Measurements from ENCODE around the gene GLI1. TPM values are rescaled to one million over a fixed set of nuclear protein-coding genes. Genes with fewer than 3 reads are reported as not detected.

GLI1 gene
- total RNA-seq, 1 donor from 2014 or later = 5.8 TPM

DNA sequence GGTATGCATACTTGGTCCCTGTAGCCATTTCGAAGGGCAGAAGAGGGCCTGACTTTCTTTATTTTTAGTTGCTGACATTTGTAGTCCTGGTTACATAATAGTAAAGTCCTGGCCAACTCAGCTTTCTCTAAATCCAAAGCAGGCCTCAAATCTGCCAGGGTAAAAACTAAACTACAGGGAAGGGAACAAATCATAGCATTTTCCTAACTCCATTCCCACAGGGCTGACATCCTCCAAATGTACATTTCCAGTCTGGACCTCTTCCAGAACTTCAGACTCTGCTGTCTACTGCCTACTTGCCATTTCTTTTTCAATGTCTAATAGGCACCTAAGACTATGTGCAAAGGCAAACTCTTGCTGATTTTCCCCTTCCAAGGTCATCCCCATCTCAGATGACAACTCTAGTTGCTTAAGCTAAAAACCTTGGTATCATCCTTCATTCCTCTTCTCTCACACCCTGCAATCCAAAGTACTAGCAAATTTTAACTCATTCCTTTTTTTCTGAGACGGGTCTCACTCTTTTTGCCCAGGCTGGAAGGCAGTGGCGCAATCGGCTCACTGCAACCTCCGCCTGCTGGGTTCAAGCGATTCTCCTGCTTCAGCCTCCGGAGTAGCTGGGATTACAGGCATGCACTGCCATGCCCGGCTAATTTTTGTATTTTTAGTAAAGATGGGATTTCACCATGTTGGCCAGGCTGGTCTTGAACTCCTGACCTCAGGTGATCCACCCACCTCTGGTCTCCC is 58.8 kb downstream of the GLI1 start:
- H4K20me1 ChIP-seq (ENCODE audit: insufficient read depth, low read length) = peaks cover 65% of the 10 kb centered on the region
- peak overlapping the region; percentile 99 for H3K9ac ChIP-seq (ENCODE audit: low read length)
- Mint-ChIP-seq H3K27ac (ENCODE audit: unreplicated experiment) (peak overlapping the region; percentile 99), H3K27me3 (ENCODE audit: low read depth, unreplicated experiment) (no peaks in the 10 kb centered on the region), H3K9me3 (ENCODE audit: unreplicated experiment) (no peaks in the 10 kb centered on the region), H3K36me3 (ENCODE audit: low read depth, unreplicated experiment) (peaks cover 36% of the 10 kb centered on the region), H3K4me3 (ENCODE audit: unreplicated experiment) (peak overlapping the region; percentile 91), H3K4me1 (ENCODE audit: low read depth, unreplicated experiment) (peaks cover 41% of the 10 kb centered on the region)
- H3K27me3 ChIP-seq (ENCODE audit: insufficient read depth, low read length) = no peaks in the 10 kb centered on the region
- no peak for FAIRE-seq
- no peak overlapping the region for H3K27ac ChIP-seq (ENCODE audit: low read depth, low read length)
- no peak overlapping the region for H2AFZ ChIP-seq (ENCODE audit: low read depth, low read length)
- peak overlapping the region; percentile 94 for H3K4me2 ChIP-seq (ENCODE audit: low read length)
- H3K79me2 ChIP-seq (ENCODE audit: insufficient read depth, low read length) = peaks cover 41% of the 10 kb centered on the region
- H3K4me1 ChIP-seq (ENCODE audit: insufficient read depth, low read length) = peaks cover 40% of the 10 kb centered on the region
- no peaks in the 10 kb centered on the region for H3K9me3 ChIP-seq (ENCODE audit: insufficient read depth, low read depth, low read length)
- TF ChIP-seq EZH2 (IDR thresholded peaks at IDR 0.05; ENCODE audit: insufficient read depth, low read length) = no peak
- DNase-seq (ENCODE audit: low read depth) = no peak
- H3K4me3 ChIP-seq (ENCODE audit: insufficient read depth, low read depth, low read length) = peak overlapping the region; percentile 97
- H3K36me3 ChIP-seq (ENCODE audit: insufficient read depth, low read length) = peaks cover 39% of the 10 kb centered on the region

- H3K9ac ChIP-seq (ENCODE audit: low read length) = peak overlapping the region; percentile 99
- H3K9me3 ChIP-seq (ENCODE audit: insufficient read depth, low read depth, low read length) = no peaks in the 10 kb centered on the region
- peak overlapping the region; percentile 99 for H3K27ac Mint-ChIP-seq (ENCODE audit: unreplicated experiment)
- H3K79me2 ChIP-seq (ENCODE audit: insufficient read depth, low read length) = peaks cover 49% of the 10 kb centered on the region
- DNase-seq (ENCODE audit: low read depth) = no peak
- H2AFZ ChIP-seq (ENCODE audit: low read depth, low read length) = no peak overlapping the region
- H3K4me3 ChIP-seq (ENCODE audit: insufficient read depth, low read depth, low read length) = peak overlapping the region; percentile 97
- peaks cover 48% of the 10 kb centered on the region for H3K4me1 ChIP-seq (ENCODE audit: insufficient read depth, low read length)
- peaks cover 39% of the 10 kb centered on the region for H3K36me3 ChIP-seq (ENCODE audit: insufficient read depth, low read length)
- H3K27me3 Mint-ChIP-seq (ENCODE audit: low read depth, unreplicated experiment) = no peaks in the 10 kb centered on the region
- H3K9me3 Mint-ChIP-seq (ENCODE audit: unreplicated experiment) = no peaks in the 10 kb centered on the region
- no peaks in the 10 kb centered on the region for H3K27me3 ChIP-seq (ENCODE audit: insufficient read depth, low read length)
- H4K20me1 ChIP-seq (ENCODE audit: insufficient read depth, low read length) = peaks cover 69% of the 10 kb centered on the region
- peak overlapping the region; percentile 94 for H3K4me2 ChIP-seq (ENCODE audit: low read length)
- no peak for FAIRE-seq
- peaks cover 48% of the 10 kb centered on the region for H3K4me1 Mint-ChIP-seq (ENCODE audit: low read depth, unreplicated experiment)
- TF ChIP-seq EZH2 (IDR thresholded peaks at IDR 0.05; ENCODE audit: insufficient read depth, low read length) = no peak
- TF ChIP-seq, protein P1, sequence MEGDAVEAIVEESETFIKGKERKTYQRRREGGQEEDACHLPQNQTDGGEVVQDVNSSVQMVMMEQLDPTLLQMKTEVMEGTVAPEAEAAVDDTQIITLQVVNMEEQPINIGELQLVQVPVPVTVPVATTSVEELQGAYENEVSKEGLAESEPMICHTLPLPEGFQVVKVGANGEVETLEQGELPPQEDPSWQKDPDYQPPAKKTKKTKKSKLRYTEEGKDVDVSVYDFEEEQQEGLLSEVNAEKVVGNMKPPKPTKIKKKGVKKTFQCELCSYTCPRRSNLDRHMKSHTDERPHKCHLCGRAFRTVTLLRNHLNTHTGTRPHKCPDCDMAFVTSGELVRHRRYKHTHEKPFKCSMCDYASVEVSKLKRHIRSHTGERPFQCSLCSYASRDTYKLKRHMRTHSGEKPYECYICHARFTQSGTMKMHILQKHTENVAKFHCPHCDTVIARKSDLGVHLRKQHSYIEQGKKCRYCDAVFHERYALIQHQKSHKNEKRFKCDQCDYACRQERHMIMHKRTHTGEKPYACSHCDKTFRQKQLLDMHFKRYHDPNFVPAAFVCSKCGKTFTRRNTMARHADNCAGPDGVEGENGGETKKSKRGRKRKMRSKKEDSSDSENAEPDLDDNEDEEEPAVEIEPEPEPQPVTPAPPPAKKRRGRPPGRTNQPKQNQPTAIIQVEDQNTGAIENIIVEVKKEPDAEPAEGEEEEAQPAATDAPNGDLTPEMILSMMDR (IDR thresholded peaks at IDR 0.05; ENCODE audit: insufficient read depth, low read depth, low read length) = no peak
- H3K36me3 Mint-ChIP-seq (ENCODE audit: low read depth, unreplicated experiment) = peaks cover 32% of the 10 kb centered on the region
- H3K4me3 Mint-ChIP-seq (ENCODE audit: unreplicated experiment) = peak overlapping the region; percentile 91
- peak overlapping the region; percentile 98 for H3K27ac ChIP-seq (ENCODE audit: low read depth, low read length)
These were observed 59.6 kb downstream of the GLI1 start for GRCh38 chr12:57518920-57519795.

DNA sequence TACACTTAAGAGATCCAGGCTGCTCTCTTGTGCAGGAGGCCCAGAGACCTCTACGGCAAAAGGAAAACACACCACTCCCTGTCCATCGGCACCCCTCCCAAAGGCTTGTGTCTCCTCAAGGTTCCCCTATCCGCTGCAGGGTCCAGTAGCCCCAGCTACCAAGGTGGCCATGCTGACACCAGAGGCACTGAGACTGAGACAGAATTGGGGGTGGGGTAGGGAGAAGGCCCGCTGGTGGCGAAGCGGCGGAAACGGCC is 60.1 kb downstream of the GLI1 start:
- Histone ChIP-seq H4K20me1 (ENCODE audit: insufficient read depth, low read length) (peaks cover 71% of the 10 kb centered on the region), H2AFZ (ENCODE audit: low read depth, low read length) (no peak overlapping the region), H3K27ac (ENCODE audit: low read depth, low read length) (peak overlapping the region; percentile 98), H3K4me2 (ENCODE audit: low read length) (peak overlapping the region; percentile 94), H3K9ac (ENCODE audit: low read length) (peak overlapping the region; percentile 99), H3K9me3 (ENCODE audit: insufficient read depth, low read depth, low read length) (no peaks in the 10 kb centered on the region), H3K4me3 (ENCODE audit: insufficient read depth, low read depth, low read length) (peak overlapping the region; percentile 97), H3K79me2 (ENCODE audit: insufficient read depth, low read length) (peaks cover 55% of the 10 kb centered on the region), H3K4me1 (ENCODE audit: insufficient read depth, low read length) (peaks cover 54% of the 10 kb centered on the region), H3K27me3 (ENCODE audit: insufficient read depth, low read length) (no peaks in the 10 kb centered on the region), H3K36me3 (ENCODE audit: insufficient read depth, low read length) (peaks cover 36% of the 10 kb centered on the region)
- no peak for TF ChIP-seq EZH2 (IDR thresholded peaks at IDR 0.05; ENCODE audit: insufficient read depth, low read length)
- TF ChIP-seq, protein P1 (IDR thresholded peaks at IDR 0.05; ENCODE audit: insufficient read depth, low read depth, low read length) = no peak
- Mint-ChIP-seq H3K9me3 (ENCODE audit: unreplicated experiment) (no peaks in the 10 kb centered on the region), H3K4me1 (ENCODE audit: low read depth, unreplicated experiment) (peaks cover 52% of the 10 kb centered on the region), H3K36me3 (ENCODE audit: low read depth, unreplicated experiment) (peaks cover 29% of the 10 kb centered on the region), H3K27me3 (ENCODE audit: low read depth, unreplicated experiment) (no peaks in the 10 kb centered on the region), H3K4me3 (ENCODE audit: unreplicated experiment) (peak overlapping the region; percentile 91), H3K27ac (ENCODE audit: unreplicated experiment) (peak overlapping the region; percentile 99)
- FAIRE-seq (no peak), DNase-seq (ENCODE audit: low read depth) (no peak)

All from astrocyte (in vitro differentiated cells and primary cell).